GM12872 (cell line): ENCODE results near the gene GMEB2.

ENCODE experiments used
- TF ChIP-seq, protein P1 (sequence below): IDR thresholded peaks from 3 replicates; pipeline ENCODE4 v1.5.1; 2011; ENCODE audit warnings: low read depth, mild to moderate bottlenecking, low read length, moderate library complexity; ENCODE audit not compliant: insufficient read depth

The GMEB2 gene

GRCh38 chr20:63547725-63548480 is 79.0 kb downstream of the GMEB2 start, which contains the start of gene SRMS:
TSS of gene SRMS (minus strand) at chr20:63547749. CDS start at chr20:63547463, 286 bp downstream.
- TF ChIP-seq, protein P1, sequence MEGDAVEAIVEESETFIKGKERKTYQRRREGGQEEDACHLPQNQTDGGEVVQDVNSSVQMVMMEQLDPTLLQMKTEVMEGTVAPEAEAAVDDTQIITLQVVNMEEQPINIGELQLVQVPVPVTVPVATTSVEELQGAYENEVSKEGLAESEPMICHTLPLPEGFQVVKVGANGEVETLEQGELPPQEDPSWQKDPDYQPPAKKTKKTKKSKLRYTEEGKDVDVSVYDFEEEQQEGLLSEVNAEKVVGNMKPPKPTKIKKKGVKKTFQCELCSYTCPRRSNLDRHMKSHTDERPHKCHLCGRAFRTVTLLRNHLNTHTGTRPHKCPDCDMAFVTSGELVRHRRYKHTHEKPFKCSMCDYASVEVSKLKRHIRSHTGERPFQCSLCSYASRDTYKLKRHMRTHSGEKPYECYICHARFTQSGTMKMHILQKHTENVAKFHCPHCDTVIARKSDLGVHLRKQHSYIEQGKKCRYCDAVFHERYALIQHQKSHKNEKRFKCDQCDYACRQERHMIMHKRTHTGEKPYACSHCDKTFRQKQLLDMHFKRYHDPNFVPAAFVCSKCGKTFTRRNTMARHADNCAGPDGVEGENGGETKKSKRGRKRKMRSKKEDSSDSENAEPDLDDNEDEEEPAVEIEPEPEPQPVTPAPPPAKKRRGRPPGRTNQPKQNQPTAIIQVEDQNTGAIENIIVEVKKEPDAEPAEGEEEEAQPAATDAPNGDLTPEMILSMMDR: no peak

DNA sequence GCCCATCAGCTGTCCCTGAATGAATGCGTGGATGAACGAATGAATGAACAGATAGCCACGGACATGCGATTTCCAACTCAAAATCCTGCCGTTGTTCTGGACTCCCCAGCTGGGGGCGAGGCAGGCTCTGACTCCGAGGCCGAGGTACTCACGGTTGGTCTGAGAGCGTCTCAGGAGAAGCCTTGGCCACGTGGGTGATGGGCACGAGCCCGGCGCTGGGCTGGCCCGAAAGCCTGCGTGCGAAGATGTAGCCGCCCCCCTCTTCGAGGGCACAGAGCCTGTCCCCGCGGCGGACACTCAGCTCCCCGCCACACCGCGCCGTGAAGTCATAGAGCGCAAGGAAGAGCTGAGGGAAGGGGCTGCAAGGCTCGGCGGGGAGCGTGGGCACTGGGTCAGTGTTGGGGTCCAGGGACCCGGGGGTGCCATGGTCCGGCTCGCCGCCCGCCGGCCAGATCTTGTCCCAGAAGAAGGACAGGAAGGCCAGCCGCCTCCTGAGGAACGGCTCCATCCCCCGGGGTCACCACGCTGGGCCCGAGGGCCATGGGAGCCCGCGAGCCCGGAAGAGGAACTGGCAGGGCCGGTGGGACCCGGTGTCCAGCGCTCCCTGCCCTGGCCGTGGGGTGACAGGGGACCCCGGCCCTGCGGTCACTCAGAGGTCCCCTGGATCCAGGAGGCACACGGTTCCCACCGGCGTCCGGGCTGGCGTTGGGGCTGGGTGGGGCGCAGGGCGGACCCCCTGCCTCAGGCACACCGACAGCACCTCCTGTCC is 79.8 kb downstream of the GMEB2 start:
- TF ChIP-seq, protein P1: no peak

DNA sequence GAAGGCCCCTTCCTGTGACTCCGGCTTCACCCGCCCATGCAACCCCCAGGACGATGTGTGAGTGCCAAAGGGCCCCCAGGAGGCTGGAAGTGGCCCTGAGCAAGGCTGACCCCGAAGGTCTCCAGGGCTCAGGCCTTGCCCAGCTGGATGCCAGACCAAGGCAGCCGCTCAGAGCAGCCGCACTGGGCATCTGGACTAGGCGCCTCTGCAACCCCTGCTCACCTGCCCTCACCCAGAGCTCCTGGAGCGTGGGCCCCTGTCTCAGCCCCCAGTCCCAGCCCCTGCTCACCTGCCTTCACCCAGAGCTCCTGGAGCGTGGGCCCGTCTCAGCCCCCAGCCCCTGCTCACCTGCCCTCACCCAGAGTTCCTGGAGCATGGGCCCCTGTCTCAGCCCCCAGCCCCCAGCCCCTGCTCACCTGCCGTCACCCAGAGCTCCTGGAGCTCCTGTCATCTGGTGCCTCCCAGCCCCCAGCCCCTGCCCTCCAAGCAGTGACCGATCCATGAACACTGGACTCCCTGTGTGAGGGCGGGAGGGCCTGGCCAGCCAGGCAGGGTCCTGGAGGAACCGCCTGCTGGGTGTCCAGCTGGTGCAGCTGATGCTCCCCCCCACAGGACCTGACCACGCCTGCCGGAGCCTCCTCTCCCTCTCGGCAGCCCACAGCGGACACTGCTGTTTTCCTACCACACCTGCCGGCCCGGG is 80.5 kb downstream of the GMEB2 start:
- TF ChIP-seq, protein P1: no peak

DNA sequence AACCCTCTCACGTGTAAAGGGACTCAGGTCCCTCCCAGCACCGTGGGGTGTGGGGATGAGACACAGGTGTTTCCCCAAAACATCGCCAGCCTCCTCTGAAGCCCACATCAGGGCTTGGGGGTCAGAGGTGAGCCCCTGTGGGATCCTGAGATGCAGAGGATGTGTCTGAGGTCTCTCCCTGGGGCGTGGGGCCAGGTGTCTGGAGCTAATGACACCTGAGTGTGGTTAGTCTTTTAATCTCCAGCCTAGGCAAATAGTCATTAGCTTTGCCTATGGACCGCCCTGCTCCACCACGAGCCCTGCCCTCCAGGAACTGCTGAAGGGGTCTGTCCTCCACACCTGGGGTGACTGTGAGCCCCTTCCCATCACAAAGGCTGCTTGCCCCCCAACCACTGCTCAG is 81.1 kb downstream of the GMEB2 start:
- TF ChIP-seq, protein P1: no peak

DNA sequence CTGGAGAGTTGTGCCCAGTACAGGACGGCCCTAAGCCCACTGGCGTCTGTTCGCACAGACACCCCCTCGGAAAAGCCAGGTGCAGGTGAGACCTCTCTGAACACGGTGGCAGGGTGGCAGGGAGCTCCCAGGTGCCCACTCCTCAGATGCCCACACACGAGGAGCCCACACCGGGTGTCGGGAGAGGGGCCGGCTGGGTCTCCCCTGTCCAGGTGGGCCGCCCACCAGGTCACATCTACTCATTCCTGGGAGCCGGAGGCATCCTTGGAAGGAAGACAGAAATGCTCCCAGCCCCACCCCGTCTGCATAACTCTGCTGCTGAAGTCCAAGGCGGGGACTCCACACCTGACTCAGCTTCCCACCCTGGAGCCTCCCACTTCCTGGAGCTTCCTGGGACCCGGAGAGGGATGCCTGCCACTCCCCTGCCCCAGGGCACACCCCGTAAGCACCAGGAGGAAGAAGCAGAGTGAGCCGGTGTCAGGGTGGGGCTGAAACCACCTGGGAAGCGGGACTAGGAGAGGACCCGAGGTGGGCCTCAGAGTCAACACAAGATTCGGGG is 81.9 kb downstream of the GMEB2 start:
- TF ChIP-seq, protein P1: no peak

DNA sequence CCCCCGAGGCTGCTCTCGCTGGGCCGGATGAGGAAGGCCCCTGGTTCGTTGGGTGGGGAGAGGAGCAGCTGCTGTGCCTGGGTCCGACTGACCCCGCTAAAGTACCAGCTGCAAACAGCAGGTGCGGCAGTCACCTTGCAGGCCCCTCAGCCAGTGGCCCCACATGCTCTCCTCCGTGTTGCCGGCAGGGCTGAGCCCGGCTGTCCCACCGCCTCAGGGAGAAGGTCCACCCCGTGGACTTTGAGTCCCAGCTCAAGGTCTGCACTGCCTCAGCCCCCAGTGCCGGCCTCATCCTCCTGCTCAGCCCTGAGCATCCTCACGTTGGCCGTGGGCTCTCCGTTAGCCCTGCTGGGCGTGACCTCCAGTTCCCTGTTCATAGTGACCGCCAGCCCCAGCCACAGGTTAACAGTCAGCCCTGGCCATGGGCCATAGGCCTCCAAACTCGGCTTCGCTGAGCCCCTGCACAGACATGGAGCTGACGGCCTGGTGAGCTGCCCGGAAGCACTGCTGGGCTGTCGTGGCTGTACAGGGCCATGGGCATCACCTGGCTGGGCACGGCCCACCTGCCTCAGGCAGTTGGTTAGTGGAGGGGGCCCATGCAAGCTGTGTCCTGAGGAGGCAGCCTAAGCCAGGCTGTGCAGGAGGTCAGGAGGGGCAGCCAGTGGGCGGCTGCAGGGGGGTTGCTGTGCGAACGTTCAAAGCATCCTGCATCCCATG is 82.5 kb downstream of the GMEB2 start:
- TF ChIP-seq, protein P1: no peak
